Loucy (cell line): Measurements from ENCODE around the gene S100A11.

ENCODE experiments used
- H2AFZ ChIP-seq: fragments of 200-600 bp; sonication (generic); 2 replicates; pipeline ENCODE4 v1.6.0; 2016; ENCODE audit warnings: antibody characterized with exemption, mild to moderate bottlenecking, low read length, moderate library complexity
- H3F3A ChIP-seq: fragments of 200-600 bp; 2 replicates; pipeline ENCODE4 v1.6.0; 2016; ENCODE audit warnings: antibody characterized with exemption, low read depth, mild to moderate bottlenecking
- H3K27me3 ChIP-seq: fragments of 200-600 bp; sonication (generic); 2 replicates; pipeline ENCODE4 v1.6.1; 2014; ENCODE audit warnings: low read length, mild to moderate bottlenecking; ENCODE audit not compliant: insufficient read depth, poor library complexity, severe bottlenecking
- H3K36me3 ChIP-seq: fragments of 200-600 bp; sonication (generic); 2 replicates; pipeline ENCODE4 v1.6.1; 2016; ENCODE audit warnings: low read length; ENCODE audit not compliant: insufficient read depth
- H3K4me1 ChIP-seq: fragments of 200-600 bp; sonication (generic); 2 replicates; pipeline ENCODE4 v1.5.1; 2014; ENCODE audit warnings: low read length, mild to moderate bottlenecking; ENCODE audit not compliant: insufficient read depth, poor library complexity, severe bottlenecking
- H3K4me2 ChIP-seq: fragments of 200-600 bp; sonication (generic); 2 replicates; pipeline ENCODE4 v1.6.0; 2014; ENCODE audit warnings: antibody characterized with exemption, low read length, low read depth, mild to moderate bottlenecking; ENCODE audit not compliant: poor library complexity, severe bottlenecking
- H3K4me3 ChIP-seq: fragments of 200-600 bp; sonication (generic); 2 replicates; pipeline ENCODE4 v1.5.1; 2014; ENCODE audit warnings: low read length, mild to moderate bottlenecking, mixed read lengths; ENCODE audit not compliant: poor library complexity, severe bottlenecking
- H3K79me2 ChIP-seq: fragments of 200-600 bp; sonication (generic); 2 replicates; pipeline ENCODE4 v1.6.1; 2014; ENCODE audit warnings: low read length; ENCODE audit not compliant: insufficient read depth
- H3K9ac ChIP-seq: fragments of 200-600 bp; sonication (generic); 2 replicates; pipeline ENCODE4 v1.6.0; 2014; ENCODE audit warnings: mild to moderate bottlenecking, low read depth, low read length, moderate library complexity; ENCODE audit not compliant: poor library complexity, severe bottlenecking
- H3K9me2 ChIP-seq: fragments of 200-600 bp; sonication (generic); replicated peaks from 2 replicates; pipeline ENCODE4 v1.6.1; 2016; ENCODE audit warnings: low read depth, low read length, mixed read lengths
- H3K9me3 ChIP-seq: fragments of 200-600 bp; sonication (generic); 2 replicates; pipeline ENCODE4 v1.6.1; 2014; ENCODE audit warnings: mild to moderate bottlenecking, antibody characterized with exemption, low read length, low read depth; ENCODE audit not compliant: insufficient read depth
- H4K20me1 ChIP-seq: fragments of 200-600 bp; sonication (generic); 2 replicates; pipeline ENCODE4 v1.6.0; 2014; ENCODE audit warnings: antibody characterized with exemption, low read length, mild to moderate bottlenecking; ENCODE audit not compliant: insufficient read depth, poor library complexity, severe bottlenecking
- EZH2phosphoT487 ChIP-seq: fragments of 200-600 bp; IDR thresholded peaks from 2 replicates; pipeline ENCODE4 v1.6.1; 2018; ENCODE audit warnings: antibody characterized with exemption, mild to moderate bottlenecking, moderate library complexity, borderline replicate concordance
- TF ChIP-seq, protein P1 (sequence below): fragments of 200-600 bp; sonication (generic); conservative IDR thresholded peaks from 2 replicates; pipeline ENCODE4 v1.5.1; 2014; ENCODE audit warnings: mild to moderate bottlenecking, antibody characterized with exemption, low read length

S100A11 gene

DNA sequence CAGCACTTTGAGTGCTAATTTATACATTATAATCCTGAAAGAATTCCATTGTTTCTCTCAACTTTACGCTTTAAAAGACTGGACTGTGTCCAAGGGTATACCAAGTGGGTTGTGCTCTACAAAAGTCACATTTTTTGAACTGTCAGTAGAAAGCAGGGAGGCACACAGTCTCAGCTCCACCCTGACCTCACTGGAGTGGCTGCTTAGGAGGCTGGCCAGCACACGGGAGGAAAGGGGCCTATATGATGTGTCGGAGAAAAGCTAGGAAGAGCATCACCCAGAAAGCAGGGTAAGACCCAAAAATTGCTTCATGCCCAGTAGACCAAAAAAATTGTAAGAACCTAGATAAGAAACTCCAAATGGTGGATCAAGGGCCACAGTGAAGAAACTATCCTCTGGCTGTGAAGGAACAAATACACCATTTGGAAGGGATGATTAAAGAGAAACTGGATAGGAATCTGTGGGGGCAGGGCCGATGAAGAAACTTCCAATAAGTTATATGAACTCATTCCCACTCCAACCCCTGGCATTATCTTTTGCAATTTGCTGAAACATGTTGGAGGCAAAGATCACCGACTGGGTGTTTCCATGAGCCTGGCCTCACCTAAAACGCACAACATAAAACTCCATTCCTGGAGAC, 45.0 kb downstream of the S100A11 start:
- Histone ChIP-seq H3K36me3 (no peaks in the 10 kb centered on the region), H3K9me3 (no peaks in the 10 kb centered on the region), H3K79me2 (peaks cover 60% of the 10 kb centered on the region), H3K4me1 (peaks cover 50% of the 10 kb centered on the region), H3K27me3 (no peaks in the 10 kb centered on the region), H3K9ac (peak overlapping the region; percentile 83), H4K20me1 (no peaks in the 10 kb centered on the region), H3K4me2 (peak overlapping the region; percentile 97), H3K4me3 (peak overlapping the region; percentile 82), H3F3A (peaks cover 9% of the 10 kb centered on the region; the same call in 1 of the 2 replicates), H2AFZ (no peak overlapping the region), H3K9me2 (no peaks in the 10 kb centered on the region)
- TF ChIP-seq EZH2phosphoT487, result no peak
- TF ChIP-seq, protein P1, sequence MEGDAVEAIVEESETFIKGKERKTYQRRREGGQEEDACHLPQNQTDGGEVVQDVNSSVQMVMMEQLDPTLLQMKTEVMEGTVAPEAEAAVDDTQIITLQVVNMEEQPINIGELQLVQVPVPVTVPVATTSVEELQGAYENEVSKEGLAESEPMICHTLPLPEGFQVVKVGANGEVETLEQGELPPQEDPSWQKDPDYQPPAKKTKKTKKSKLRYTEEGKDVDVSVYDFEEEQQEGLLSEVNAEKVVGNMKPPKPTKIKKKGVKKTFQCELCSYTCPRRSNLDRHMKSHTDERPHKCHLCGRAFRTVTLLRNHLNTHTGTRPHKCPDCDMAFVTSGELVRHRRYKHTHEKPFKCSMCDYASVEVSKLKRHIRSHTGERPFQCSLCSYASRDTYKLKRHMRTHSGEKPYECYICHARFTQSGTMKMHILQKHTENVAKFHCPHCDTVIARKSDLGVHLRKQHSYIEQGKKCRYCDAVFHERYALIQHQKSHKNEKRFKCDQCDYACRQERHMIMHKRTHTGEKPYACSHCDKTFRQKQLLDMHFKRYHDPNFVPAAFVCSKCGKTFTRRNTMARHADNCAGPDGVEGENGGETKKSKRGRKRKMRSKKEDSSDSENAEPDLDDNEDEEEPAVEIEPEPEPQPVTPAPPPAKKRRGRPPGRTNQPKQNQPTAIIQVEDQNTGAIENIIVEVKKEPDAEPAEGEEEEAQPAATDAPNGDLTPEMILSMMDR, result no peak

DNA sequence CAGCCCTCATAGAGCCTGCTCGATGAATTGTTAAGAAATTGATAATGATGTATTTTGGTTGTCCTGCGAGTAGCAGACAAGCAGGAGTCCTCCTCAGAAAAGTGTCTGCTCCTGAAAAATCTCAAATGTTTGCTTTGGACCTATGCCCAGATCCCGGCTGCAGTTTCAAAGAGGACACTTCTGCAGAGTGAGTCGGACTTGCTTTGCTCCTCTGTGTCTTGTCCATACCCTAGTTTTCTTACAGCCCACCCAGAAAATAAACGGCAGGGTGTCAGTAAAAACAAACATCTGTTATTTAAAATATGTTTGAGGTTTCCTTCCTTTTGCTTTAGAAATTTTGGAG, 46.0 kb downstream of the S100A11 start:
- TF ChIP-seq, protein P1, result no peak
- no peak for TF ChIP-seq EZH2phosphoT487
- Histone ChIP-seq H2AFZ (no peak overlapping the region), H3K4me3 (peak overlapping the region; percentile 13), H3K79me2 (peaks cover 60% of the 10 kb centered on the region), H3F3A (peaks cover 9% of the 10 kb centered on the region; the same call in 1 of the 2 replicates), H3K9me2 (no peaks in the 10 kb centered on the region), H3K9ac (peak overlapping the region; percentile 83), H3K36me3 (peaks cover 3% of the 10 kb centered on the region; the same call in 1 of the 2 replicates), H3K9me3 (no peaks in the 10 kb centered on the region), H4K20me1 (no peaks in the 10 kb centered on the region), H3K4me2 (peak overlapping the region; percentile 97), H3K27me3 (no peaks in the 10 kb centered on the region), H3K4me1 (peaks cover 50% of the 10 kb centered on the region)

DNA sequence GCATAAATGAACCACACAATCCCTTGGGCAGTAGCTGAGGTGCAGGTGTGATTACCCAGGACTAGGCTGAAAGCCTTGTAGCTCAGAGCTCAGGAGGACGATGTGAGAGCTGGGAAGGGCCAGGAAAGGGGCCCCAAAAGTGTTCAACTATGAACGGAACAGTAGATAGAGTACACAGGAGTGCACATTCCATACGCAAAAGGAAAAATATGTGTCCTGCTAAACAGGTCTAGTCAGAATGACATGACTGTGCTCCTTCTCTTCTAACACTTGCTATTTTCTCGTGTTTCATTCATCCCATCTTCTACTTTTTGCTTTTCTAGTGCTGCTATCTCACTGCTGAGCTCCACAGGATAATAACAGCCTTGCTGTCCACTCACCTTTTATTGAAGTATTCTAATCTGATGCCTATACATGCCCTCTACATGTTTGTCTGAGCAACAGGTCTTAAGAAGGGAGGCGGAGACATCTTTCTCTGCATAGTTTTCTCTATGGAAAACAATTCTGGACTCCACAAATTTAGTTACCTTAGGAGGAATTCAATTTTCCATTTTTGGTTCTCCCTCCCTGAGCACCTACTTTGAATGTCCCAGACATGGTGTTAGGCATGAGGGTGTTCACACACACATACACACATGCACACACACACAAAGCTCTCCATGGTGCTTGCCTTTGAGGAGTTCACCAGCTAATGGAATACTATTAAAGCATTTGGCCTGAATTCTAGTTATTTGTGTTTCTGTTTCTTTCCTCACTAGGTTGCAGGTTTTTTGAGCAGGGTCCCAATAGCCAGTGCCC, 46.5 kb downstream of the S100A11 start:
- Histone ChIP-seq H3K9ac (peak overlapping the region; percentile 83), H3K9me3 (no peaks in the 10 kb centered on the region), H3K27me3 (no peaks in the 10 kb centered on the region), H3K36me3 (peaks cover 8% of the 10 kb centered on the region; the same call in 1 of the 2 replicates), H3K4me2 (peak overlapping the region; percentile 97), H3K4me1 (peaks cover 56% of the 10 kb centered on the region), H3K9me2 (no peaks in the 10 kb centered on the region), H3K79me2 (peaks cover 60% of the 10 kb centered on the region), H4K20me1 (no peaks in the 10 kb centered on the region), H3F3A (peaks cover 3% of the 10 kb centered on the region; the same call in 1 of the 2 replicates), H2AFZ (no peak overlapping the region), H3K4me3 (peak overlapping the region; percentile 13)
- TF ChIP-seq, protein P1, result no peak
- no peak for TF ChIP-seq EZH2phosphoT487
